Fibroblast of lung (primary cell): Measurements from ENCODE around the gene LRRC59. TPM values are rescaled to one million over a fixed set of nuclear protein-coding genes. Genes with fewer than 3 reads are reported as not detected.

Source experiments
- DNase-seq, 2 donors: peaks; one replicate each; pipeline versions ENCODE4 v3.0.0 to v3.0.0-alpha.2; 2010; ENCODE audit warnings: low read depth in 2 of 2
- H2AFZ ChIP-seq: 2 replicates; pipeline ENCODE4 v1.5.1; 2012; ENCODE audit warnings: low read length, control low read depth, inconsistent platforms
- H3K27ac ChIP-seq: 2 replicates; pipeline ENCODE4 v1.5.1; 2011; ENCODE audit warnings: low read length, control low read depth; ENCODE audit not compliant: insufficient read depth
- H3K27me3 ChIP-seq: 2 replicates; pipeline ENCODE4 v1.5.1; 2011; ENCODE audit warnings: mild to moderate bottlenecking, low read length; ENCODE audit not compliant: control insufficient read depth, insufficient read depth
- H3K36me3 ChIP-seq: 2 replicates; pipeline ENCODE4 v1.5.1; 2011; ENCODE audit warnings: low read length; ENCODE audit not compliant: control insufficient read depth, insufficient read depth
- H3K4me1 ChIP-seq: 2 replicates; pipeline ENCODE4 v1.5.1; 2011; ENCODE audit warnings: low read length; ENCODE audit not compliant: control insufficient read depth, insufficient read depth; ENCODE audit errors: extremely low read depth
- H3K4me2 ChIP-seq: 2 replicates; pipeline ENCODE4 v1.5.1; 2011; ENCODE audit warnings: low read length, control low read depth; ENCODE audit not compliant: insufficient read depth; ENCODE audit errors: extremely low read depth
- H3K4me3 ChIP-seq, 4 experiments: fragments of 200-600 bp in 1 of 4; sonication (generic) in 1 of 4; replicated peaks in 1 of 4; 2 replicates each; pipeline ENCODE4 v1.5.1; 2011 to 2016; ENCODE audit warnings: low read length in 4 of 4, low read depth in 3 of 4, mild to moderate bottlenecking in 3 of 4, control low read depth in 2 of 4, inconsistent platforms in 1 of 4, mixed read lengths in 1 of 4; ENCODE audit not compliant: insufficient read depth in 1 of 4; ENCODE audit errors: control extremely low read depth in 1 of 4
- H3K79me2 ChIP-seq: 2 replicates; pipeline ENCODE4 v1.5.1; 2012; ENCODE audit warnings: mild to moderate bottlenecking, low read length, inconsistent platforms; ENCODE audit not compliant: control insufficient read depth, insufficient read depth
- H3K9ac ChIP-seq: 2 replicates; pipeline ENCODE4 v1.5.1; 2011; ENCODE audit warnings: mild to moderate bottlenecking, low read length, control low read depth; ENCODE audit not compliant: insufficient read depth
- H3K9me3 ChIP-seq: 2 replicates; pipeline ENCODE4 v1.5.1; 2012; ENCODE audit warnings: low read depth, low read length; ENCODE audit not compliant: control insufficient read depth, insufficient read depth
- H4K20me1 ChIP-seq: 2 replicates; pipeline ENCODE4 v1.5.1; 2011; ENCODE audit warnings: low read length; ENCODE audit not compliant: control insufficient read depth, insufficient read depth; ENCODE audit errors: extremely low read depth
- EZH2 ChIP-seq: IDR thresholded peaks from 2 replicates; pipeline ENCODE4 v1.5.1; 2012; ENCODE audit warnings: low read length, control low read depth, mild to moderate bottlenecking; ENCODE audit errors: missing control alignments
- polyA plus RNA-seq, 2 donors: library from polyadenylated mRNA; depleted of rRNA in 1 of 2; stranded (reverse) in 1 of 2; unstranded in 1 of 2; fragments of >200 nt; gene quantifications; 2 replicates each; pipeline ENCODE4 v1.2.1, GENCODE V29; 2011 to 2012; ENCODE audit warnings: missing spikeins in 1 of 2
- total RNA-seq: library from RNA; depleted of rRNA; stranded (reverse); fragments of >200 nt; gene quantifications from 2 replicates; pipeline ENCODE4 v1.2.1, GENCODE V29; 2014
- TF ChIP-seq, protein P1 (sequence below), 2 donors: IDR thresholded peaks in 1 of 2; conservative IDR thresholded peaks in 1 of 2; 1 replicate in 1 of 2; 2 replicates in 1 of 2; pipeline ENCODE4 v1.5.1; 2011 to 2012; ENCODE audit warnings: low read length in 2 of 2, control low read depth in 1 of 2, inconsistent platforms in 1 of 2, low read depth in 1 of 2, mild to moderate bottlenecking in 1 of 2

The LRRC59 gene
- total and polyA plus RNA-seq, 2 donors (not counting 1 experiment from before 2014, with no cell fraction given): 88.7 to 142 TPM

GRCh38 chr17:50365649-50366393, 31.5 kb downstream of the LRRC59 start:
- Histone ChIP-seq H3K27ac (no peak overlapping the region), H3K79me2 (no peaks in the 10 kb centered on the region), H2AFZ (no peak overlapping the region), H3K9ac (no peak overlapping the region), H3K9me3 (no peaks in the 10 kb centered on the region), H3K27me3 (no peaks in the 10 kb centered on the region), H4K20me1 (peaks cover 2% of the 10 kb centered on the region), H3K4me2 (no peak overlapping the region), H3K4me1 (no peaks in the 10 kb centered on the region), H3K4me3 (no peak overlapping the region), H3K36me3 (peaks cover 16% of the 10 kb centered on the region)
- DNase-seq: no peak
- TF ChIP-seq EZH2: no peak
- TF ChIP-seq, protein P1, sequence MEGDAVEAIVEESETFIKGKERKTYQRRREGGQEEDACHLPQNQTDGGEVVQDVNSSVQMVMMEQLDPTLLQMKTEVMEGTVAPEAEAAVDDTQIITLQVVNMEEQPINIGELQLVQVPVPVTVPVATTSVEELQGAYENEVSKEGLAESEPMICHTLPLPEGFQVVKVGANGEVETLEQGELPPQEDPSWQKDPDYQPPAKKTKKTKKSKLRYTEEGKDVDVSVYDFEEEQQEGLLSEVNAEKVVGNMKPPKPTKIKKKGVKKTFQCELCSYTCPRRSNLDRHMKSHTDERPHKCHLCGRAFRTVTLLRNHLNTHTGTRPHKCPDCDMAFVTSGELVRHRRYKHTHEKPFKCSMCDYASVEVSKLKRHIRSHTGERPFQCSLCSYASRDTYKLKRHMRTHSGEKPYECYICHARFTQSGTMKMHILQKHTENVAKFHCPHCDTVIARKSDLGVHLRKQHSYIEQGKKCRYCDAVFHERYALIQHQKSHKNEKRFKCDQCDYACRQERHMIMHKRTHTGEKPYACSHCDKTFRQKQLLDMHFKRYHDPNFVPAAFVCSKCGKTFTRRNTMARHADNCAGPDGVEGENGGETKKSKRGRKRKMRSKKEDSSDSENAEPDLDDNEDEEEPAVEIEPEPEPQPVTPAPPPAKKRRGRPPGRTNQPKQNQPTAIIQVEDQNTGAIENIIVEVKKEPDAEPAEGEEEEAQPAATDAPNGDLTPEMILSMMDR (conservative IDR thresholded peaks at IDR 0.05 in 1 of 2, IDR thresholded peaks at IDR 0.05 in 1 of 2; ENCODE audit: low read depth in 1 of 2, low read length in 2 of 2): no peak

DNA sequence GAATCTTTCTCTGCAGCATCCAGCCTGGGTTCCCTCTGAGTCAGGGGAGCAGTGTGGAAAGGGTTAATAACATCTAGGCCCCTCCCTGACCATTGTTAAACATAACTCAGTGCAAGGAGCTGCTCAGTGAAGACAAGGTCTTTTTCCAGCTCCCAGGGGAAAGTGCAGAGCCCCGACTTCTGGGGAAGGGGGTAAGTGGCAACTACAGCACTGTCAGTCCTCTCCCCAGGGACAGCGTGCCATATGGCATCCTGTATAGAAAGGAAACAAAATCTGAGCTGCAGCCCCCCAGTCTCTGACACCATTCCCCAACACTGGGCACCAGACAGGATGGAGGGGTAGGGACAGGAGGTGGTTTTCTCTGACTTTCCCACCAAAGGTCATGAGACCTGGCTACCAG, 32.2 kb downstream of the LRRC59 start:
- Histone ChIP-seq H3K4me2 (no peak overlapping the region), H3K4me3 (no peak overlapping the region), H3K27me3 (no peaks in the 10 kb centered on the region), H3K36me3 (peaks cover 16% of the 10 kb centered on the region), H3K79me2 (no peaks in the 10 kb centered on the region), H4K20me1 (peaks cover 2% of the 10 kb centered on the region), H3K4me1 (no peaks in the 10 kb centered on the region), H3K9ac (no peak overlapping the region), H3K27ac (no peak overlapping the region), H2AFZ (no peak overlapping the region), H3K9me3 (no peaks in the 10 kb centered on the region)
- no peak for DNase-seq
- TF ChIP-seq, protein P1 (conservative IDR thresholded peaks at IDR 0.05 in 1 of 2, IDR thresholded peaks at IDR 0.05 in 1 of 2; ENCODE audit: low read depth in 1 of 2, low read length in 2 of 2): no peak
- TF ChIP-seq EZH2: no peak

GRCh38 chr17:50364715-50365114, 32.6 kb downstream of the LRRC59 start:
- Histone ChIP-seq H3K27ac (no peak overlapping the region), H3K4me2 (no peak overlapping the region), H3K79me2 (no peaks in the 10 kb centered on the region), H3K9me3 (no peaks in the 10 kb centered on the region), H3K27me3 (no peaks in the 10 kb centered on the region), H3K36me3 (peaks cover 13% of the 10 kb centered on the region), H3K9ac (no peak overlapping the region), H3K4me1 (no peaks in the 10 kb centered on the region), H3K4me3 (no peak overlapping the region), H4K20me1 (peaks cover 2% of the 10 kb centered on the region), H2AFZ (no peak overlapping the region)
- TF ChIP-seq EZH2: no peak
- TF ChIP-seq, protein P1 (conservative IDR thresholded peaks at IDR 0.05 in 1 of 2, IDR thresholded peaks at IDR 0.05 in 1 of 2; ENCODE audit: low read depth in 1 of 2, low read length in 2 of 2): peak in 1 of 2 donors; percentile 19
- peak in 1 of 2 donors; percentile 63 for DNase-seq
